H1 (cell line): ENCODE measurements around the gene TFPI2. TPM values are rescaled to one million over a fixed set of nuclear protein-coding genes. Genes with fewer than 3 reads are reported as not detected.

Source experiments
- CTCF ChIA-PET: fragments of 300-600 bp; sonication (Branson Sonifier 250); formaldehyde crosslinking; loops from one replicate; lab custom pipeline; 2021; ENCODE audit not compliant: partially characterized antibody; lab: Charles Lee
- POLR2A ChIA-PET: fragments of 300-600 bp; sonication (Branson Sonifier 250); formaldehyde crosslinking; loops from one replicate; lab custom pipeline; 2021; ENCODE audit warnings: inconsistent platforms; ENCODE audit not compliant: partially characterized antibody; lab: Charles Lee
- DNase-seq, 2 experiments: peaks; one replicate each; pipeline versions ENCODE4 v3.0.0 to v3.0.0-alpha.2; 2010 to 2022; ENCODE audit warnings: low spot score in 2 of 2, low read depth in 1 of 2, mixed read lengths in 1 of 2
- FAIRE-seq: peaks from 2 replicates; lab custom pipeline; 2011; peaks lifted over from hg19 to GRCh38; lab: Jason Lieb, UNC
- H2AFZ ChIP-seq: 2 replicates; pipeline ENCODE4 v1.8.1; 2012; ENCODE audit warnings: low read length, inconsistent platforms
- H2AK5ac ChIP-seq: 2 replicates; pipeline ENCODE4 v1.6.1; 2013; ENCODE audit warnings: low read depth, low read length
- H2BK120ac ChIP-seq: replicated peaks from 2 replicates; pipeline ENCODE3; 2013; ENCODE audit warnings: low read depth, low read length, inconsistent platforms
- H2BK12ac ChIP-seq: 2 replicates; pipeline ENCODE4 v1.6.1; 2013; ENCODE audit warnings: low read depth, low read length
- H2BK15ac ChIP-seq: 2 replicates; pipeline ENCODE4 v1.6.1; 2013; ENCODE audit warnings: low read length
- H2BK20ac ChIP-seq: 2 replicates; pipeline ENCODE4 v1.6.1; 2013; ENCODE audit warnings: low read length
- H2BK5ac ChIP-seq: 2 replicates; pipeline ENCODE4 v1.6.1; 2013; ENCODE audit warnings: low read depth, low read length
- H3K14ac ChIP-seq: 2 replicates; pipeline ENCODE4 v1.6.1; 2013; ENCODE audit warnings: inconsistent platforms; ENCODE audit not compliant: insufficient read length
- H3K18ac ChIP-seq: 2 replicates; pipeline ENCODE4 v1.6.1; 2013; ENCODE audit warnings: low read length; ENCODE audit errors: extremely low read depth
- H3K23ac ChIP-seq: 2 replicates; pipeline ENCODE4 v1.6.1; 2013; ENCODE audit warnings: inconsistent platforms; ENCODE audit not compliant: insufficient read length
- H3K23me2 ChIP-seq: 2 replicates; pipeline ENCODE4 v1.6.1; 2013; ENCODE audit warnings: low read depth, low read length
- H3K27ac ChIP-seq: 2 replicates; pipeline ENCODE4 v1.6.1; 2011; ENCODE audit warnings: low read depth, low read length, inconsistent platforms
- H3K27me3 ChIP-seq, 4 experiments: replicated peaks in 1 of 4; 1 replicate in 1 of 4; 2 replicates in 3 of 4; pipeline versions ENCODE4 v1.6.1 to v1.8.1; 2011 to 2013; ENCODE audit warnings: low read length in 3 of 4, mild to moderate bottlenecking in 3 of 4, inconsistent platforms in 2 of 4, mixed read lengths in 2 of 4, moderate library complexity in 1 of 4; ENCODE audit not compliant: control insufficient read depth in 3 of 4, insufficient read depth in 3 of 4; ENCODE audit errors: extremely low read depth in 1 of 4
- H3K36me3 ChIP-seq, 4 experiments: 2 replicates each; pipeline versions ENCODE4 v1.6.1 to v1.8.1; 2011 to 2013; ENCODE audit warnings: mild to moderate bottlenecking in 4 of 4, low read length in 3 of 4, moderate library complexity in 2 of 4, control low read depth in 1 of 4, inconsistent platforms in 1 of 4; ENCODE audit not compliant: insufficient read depth in 4 of 4, control insufficient read depth in 2 of 4
- H3K4ac ChIP-seq: replicated peaks from 2 replicates; pipeline ENCODE3; 2013; ENCODE audit warnings: low read length, low read depth, mixed read lengths, inconsistent platforms; ENCODE audit not compliant: insufficient read length
- H3K4me1 ChIP-seq, 4 experiments: replicated peaks in 1 of 4; 1 replicate in 1 of 4; 2 replicates in 3 of 4; pipeline versions ENCODE4 v1.6.1 to v1.8.1; 2011 to 2013; ENCODE audit warnings: low read length in 3 of 4, inconsistent platforms in 2 of 4, mixed read lengths in 1 of 4; ENCODE audit not compliant: insufficient read depth in 4 of 4, control insufficient read depth in 3 of 4
- H3K4me2 ChIP-seq, 2 experiments: 2 replicates each; pipeline versions ENCODE4 v1.6.1 to v1.8.1; 2011 to 2013; ENCODE audit warnings: low read depth in 2 of 2, low read length in 2 of 2, control low read depth in 1 of 2, inconsistent platforms in 1 of 2, mild to moderate bottlenecking in 1 of 2; ENCODE audit not compliant: insufficient read depth in 1 of 2
- H3K4me3 ChIP-seq, 4 experiments: fragments of 200-600, 300-600 bp in 1 of 4; sonication (generic), shearing (Covaris generic), sonication (Bioruptor Twin) in 1 of 4; 2 replicates each; pipeline versions ENCODE4 v1.5.1 to v1.8.1; 2011 to 2016; ENCODE audit warnings: low read length in 4 of 4, low read depth in 3 of 4, control low read depth in 2 of 4, inconsistent platforms in 2 of 4, mild to moderate bottlenecking in 2 of 4, mixed read lengths in 1 of 4, moderate library complexity in 1 of 4; ENCODE audit not compliant: insufficient read depth in 2 of 4; ENCODE audit errors: extremely low read depth in 1 of 4
- H3K56ac ChIP-seq: replicated peaks from 2 replicates; pipeline ENCODE3; 2013; ENCODE audit warnings: low read depth, mild to moderate bottlenecking, mixed read lengths, low read length, inconsistent platforms; ENCODE audit not compliant: insufficient read length
- H3K79me1 ChIP-seq: 2 replicates; pipeline ENCODE4 v1.6.1; 2013; ENCODE audit warnings: low read depth, low read length, control low read depth
- H3K79me2 ChIP-seq, 2 experiments: 2 replicates each; pipeline versions ENCODE4 v1.6.1 to v1.8.1; 2012 to 2013; ENCODE audit warnings: low read length in 2 of 2, mild to moderate bottlenecking in 2 of 2, inconsistent platforms in 1 of 2; ENCODE audit not compliant: insufficient read depth in 2 of 2, control insufficient read depth in 1 of 2
- H3K9ac ChIP-seq, 4 experiments: replicated peaks in 1 of 4; 1 replicate in 1 of 4; 2 replicates in 3 of 4; pipeline versions ENCODE4 v1.6.1 to v1.8.1; 2011 to 2013; ENCODE audit warnings: low read depth in 3 of 4, low read length in 3 of 4, control low read depth in 2 of 4, mild to moderate bottlenecking in 2 of 4, moderate library complexity in 2 of 4, inconsistent platforms in 1 of 4; ENCODE audit errors: extremely low read depth in 1 of 4
- H3K9me3 ChIP-seq, 2 experiments: 2 replicates each; pipeline versions ENCODE4 v1.6.1 to v1.8.1; 2012 to 2013; ENCODE audit warnings: mild to moderate bottlenecking in 2 of 2, moderate library complexity in 2 of 2, control low read depth in 1 of 2, inconsistent platforms in 1 of 2, low read depth in 1 of 2, low read length in 1 of 2, mixed read lengths in 1 of 2; ENCODE audit not compliant: insufficient read depth in 2 of 2
- H4K20me1 ChIP-seq, 2 experiments: replicated peaks in 1 of 2; 2 replicates each; pipeline versions ENCODE3 to v1.8.1; 2011 to 2013; ENCODE audit warnings: inconsistent platforms in 2 of 2, low read length in 2 of 2, mild to moderate bottlenecking in 1 of 2; ENCODE audit not compliant: insufficient read depth in 2 of 2, control insufficient read depth in 1 of 2
- H4K5ac ChIP-seq: 2 replicates; pipeline ENCODE4 v1.6.1; 2013; ENCODE audit warnings: low read length, low read depth, mixed read lengths, inconsistent platforms; ENCODE audit not compliant: insufficient read length
- H4K8ac ChIP-seq: 2 replicates; pipeline ENCODE4 v1.8.0; 2013; ENCODE audit warnings: mild to moderate bottlenecking, moderate library complexity, low read length, inconsistent platforms; ENCODE audit not compliant: insufficient read depth; ENCODE audit errors: extremely low read depth
- H4K91ac ChIP-seq: replicated peaks from 2 replicates; pipeline ENCODE3; 2013; ENCODE audit warnings: low read length, mixed read lengths, inconsistent platforms; ENCODE audit not compliant: insufficient read length
- CEBPB ChIP-seq: IDR thresholded peaks from 2 replicates; pipeline ENCODE4 v1.6.1; 2012; ENCODE audit warnings: low read depth, low read length
- CHD1 ChIP-seq: IDR thresholded peaks from 2 replicates; pipeline ENCODE4 v1.6.1; 2012; ENCODE audit warnings: low read depth, low read length, improper control_type of control experiment
- CHD2 ChIP-seq: IDR thresholded peaks from 2 replicates; pipeline ENCODE4 v1.6.1; 2012; ENCODE audit warnings: low read length, improper control_type of control experiment
- CTBP2 ChIP-seq: IDR thresholded peaks from 2 replicates; pipeline ENCODE4 v1.7.0; 2011; ENCODE audit warnings: borderline replicate concordance, mild to moderate bottlenecking, moderate library complexity, mixed read lengths, low read length; ENCODE audit not compliant: insufficient read depth, insufficient read length
- EGR1 ChIP-seq: IDR thresholded peaks from 2 replicates; pipeline ENCODE4 v1.6.1; 2011; ENCODE audit warnings: low read depth, low read length, borderline replicate concordance
- JUN ChIP-seq: IDR thresholded peaks from 2 replicates; pipeline ENCODE4 v1.6.1; 2011; ENCODE audit warnings: low read depth, mild to moderate bottlenecking, improper control_type of control experiment, low read length
- KDM5A ChIP-seq: fragments of 200-600 bp; IDR thresholded peaks from 2 replicates; pipeline ENCODE4 v1.7.1; 2012; ENCODE audit warnings: mild to moderate bottlenecking, low read length, inconsistent platforms, mixed read lengths
- NANOG ChIP-seq: IDR thresholded peaks from 2 replicates; pipeline ENCODE4 v1.6.1; 2011; ENCODE audit warnings: low read length, low read depth, mild to moderate bottlenecking, inconsistent platforms; ENCODE audit not compliant: insufficient read depth, poor library complexity, severe bottlenecking
- RXRA ChIP-seq: IDR thresholded peaks from 2 replicates; pipeline ENCODE4 v1.6.1; 2011; ENCODE audit warnings: low read depth, mild to moderate bottlenecking, low read length, moderate library complexity; ENCODE audit not compliant: insufficient read depth
- SP4 ChIP-seq: IDR thresholded peaks from 2 replicates; pipeline ENCODE4 v1.6.1; 2012; ENCODE audit warnings: low read length, inconsistent platforms
- SRF ChIP-seq: IDR thresholded peaks from 2 replicates; pipeline ENCODE4 v1.6.1; 2011; ENCODE audit warnings: mild to moderate bottlenecking, low read depth, low read length, moderate library complexity
- TCF12 ChIP-seq: IDR thresholded peaks from 2 replicates; pipeline ENCODE4 v1.6.1; 2011; ENCODE audit warnings: low read depth, mild to moderate bottlenecking, low read length
- ZNF274 ChIP-seq: IDR thresholded peaks from 2 replicates; pipeline ENCODE4 v1.7.0; 2012; ENCODE audit warnings: low read length, borderline replicate concordance; ENCODE audit errors: extremely low read depth
- WGBS, 2 experiments: shearing (Covaris generic) in 1 of 2; methylation state at CpG; one replicate each; pipeline versions ENCODE4 v1.1.6 to v1.1.7; 2013 to 2015; ENCODE audit warnings: low lambda C conversion rate in 2 of 2, mixed read lengths in 2 of 2, inconsistent platforms in 1 of 2, low coverage in 1 of 2, missing lambda C conversion rate in 1 of 2; ENCODE audit not compliant: insufficient replicate concordance in 2 of 2, insufficient coverage in 1 of 2, insufficient read length in 1 of 2; ENCODE audit errors: extremely low coverage in 1 of 2, missing lambda C conversion rate in 1 of 2; 5-methylcytosine and 5-hydroxymethylcytosine counted together
- polyA plus RNA-seq, 7 experiments: library from polyadenylated mRNA; depleted of rRNA in 3 of 7; stranded (reverse) in 5 of 7; unstranded in 2 of 7; fragments of >200 nt in 5 of 7; fragments of 200-250 nt in 2 of 7; gene quantifications; 1 replicate in 5 of 7; 2 replicates in 1 of 7; 4 replicates in 1 of 7; pipeline versions ENCODE4 v1.2.1 to v1.2.3, GENCODE V29; 2011 to 2013; ENCODE audit warnings: missing spikeins in 2 of 7, mixed read lengths in 2 of 7
- total RNA-seq: library from RNA; stranded (reverse); fragmentation: NEBNext Ultra II Directional; extraction: Animal tissue kit (Norgen Biotek cat#: 25700); gene quantifications from 2 replicates; pipeline ENCODE4 v1.2.1, GENCODE V29; 2021

TFPI2 gene
- total and polyA plus RNA-seq, 2 of the 8 experiments (the other 6 are each of a cell fraction or from before 2014, with no cell fraction given), result 6.8 to 8.9 TPM

- FAIRE-seq (no peak), DNase-seq (no peak)
- WGBS, 2 experiments, result 83% methylated on average over 3 of the region's 3 CpGs; no CpG with 5 or more reads in 1 of the 2 experiments
- H3K56ac ChIP-seq, result no peak overlapping the region
- POLR2A ChIA-PET, result interaction anchor here (0.6 kb wide), 1 partner anchor 38 kb away, joined by 3 read pairs; no protein-coding TSS in a partner anchor
- no peak overlapping the region for H4K5ac ChIP-seq
- H4K20me1 ChIP-seq, result no peaks in the 10 kb centered on the region
- H3K14ac ChIP-seq, result no peak overlapping the region
- H2BK12ac ChIP-seq, result no peak overlapping the region
- H2AFZ ChIP-seq, result no peak overlapping the region
- H2BK5ac ChIP-seq, result no peak overlapping the region
- H2BK20ac ChIP-seq, result no peak overlapping the region
- no peak overlapping the region for H3K9ac ChIP-seq
- no peak overlapping the region for H2BK120ac ChIP-seq
- no peaks in the 10 kb centered on the region for H3K23me2 ChIP-seq
- H4K91ac ChIP-seq, result no peak overlapping the region
- H3K36me3 ChIP-seq, result no peaks in the 10 kb centered on the region
- no peak overlapping the region for H3K27ac ChIP-seq
- H3K79me1 ChIP-seq, result no peaks in the 10 kb centered on the region
- H4K8ac ChIP-seq, result no peak overlapping the region
- no peaks in the 10 kb centered on the region for H3K4me1 ChIP-seq
- CTCF ChIA-PET, result no interaction called here
- H3K4me2 ChIP-seq, result no peak overlapping the region
- H3K23ac ChIP-seq, result no peak overlapping the region
- no peaks in the 10 kb centered on the region for H3K27me3 ChIP-seq
- H3K79me2 ChIP-seq, result no peaks in the 10 kb centered on the region
- H3K18ac ChIP-seq, result no peak overlapping the region
- no peak overlapping the region for H3K4me3 ChIP-seq
- no peak overlapping the region for H3K4ac ChIP-seq
- H2BK15ac ChIP-seq, result no peak overlapping the region
- no peaks in the 10 kb centered on the region for H3K9me3 ChIP-seq
- H2AK5ac ChIP-seq, result no peak overlapping the region
- TF ChIP-seq CHD2, result no peak
- TF ChIP-seq SP4, result no peak
- TF ChIP-seq ZNF274, result no peak
- TF ChIP-seq NANOG, result no peak
- no peak for TF ChIP-seq CEBPB
- TF ChIP-seq CTBP2, result no peak
- no peak for TF ChIP-seq CHD1
- no peak for TF ChIP-seq EGR1
- TF ChIP-seq KDM5A, result no peak
- no peak for TF ChIP-seq TCF12
- no peak for TF ChIP-seq RXRA
- no peak for TF ChIP-seq JUN
- TF ChIP-seq SRF, result no peak
- TF ChIP-seq, all 59 proteins: peak for 0
These were observed 37.0 kb upstream of the TFPI2 start for GRCh38 chr7:93927585-93927984.
